GM12801 (cell line): ENCODE measurements around the gene SAXO1.

Source experiments
- TF ChIP-seq, protein P1 (sequence below): IDR thresholded peaks from one replicate; pipeline ENCODE4 v1.5.1; 2011; ENCODE audit warnings: control low read depth; ENCODE audit not compliant: insufficient read length; ENCODE audit errors: extremely low read depth

Gene SAXO1

DNA sequence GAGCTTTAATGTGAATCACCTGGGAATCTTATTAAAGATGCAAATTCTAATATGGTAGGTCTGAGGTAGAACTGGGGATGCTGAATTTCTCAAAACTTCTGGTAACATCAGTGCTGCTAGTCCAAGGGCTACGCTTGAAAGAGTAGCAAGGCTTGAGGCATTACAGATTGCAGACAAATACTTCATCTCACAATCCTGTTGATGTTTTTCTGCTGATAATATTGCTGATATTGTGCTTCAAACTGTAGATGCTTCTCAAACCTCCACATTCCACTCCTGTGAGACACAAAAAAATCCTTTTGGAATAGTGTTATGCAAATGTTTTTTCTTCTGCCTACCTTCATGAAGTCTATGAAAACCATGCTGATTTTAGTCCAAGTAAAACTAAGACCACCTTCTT is 139.5 kb downstream of the SAXO1 start:
- TF ChIP-seq, protein P1, sequence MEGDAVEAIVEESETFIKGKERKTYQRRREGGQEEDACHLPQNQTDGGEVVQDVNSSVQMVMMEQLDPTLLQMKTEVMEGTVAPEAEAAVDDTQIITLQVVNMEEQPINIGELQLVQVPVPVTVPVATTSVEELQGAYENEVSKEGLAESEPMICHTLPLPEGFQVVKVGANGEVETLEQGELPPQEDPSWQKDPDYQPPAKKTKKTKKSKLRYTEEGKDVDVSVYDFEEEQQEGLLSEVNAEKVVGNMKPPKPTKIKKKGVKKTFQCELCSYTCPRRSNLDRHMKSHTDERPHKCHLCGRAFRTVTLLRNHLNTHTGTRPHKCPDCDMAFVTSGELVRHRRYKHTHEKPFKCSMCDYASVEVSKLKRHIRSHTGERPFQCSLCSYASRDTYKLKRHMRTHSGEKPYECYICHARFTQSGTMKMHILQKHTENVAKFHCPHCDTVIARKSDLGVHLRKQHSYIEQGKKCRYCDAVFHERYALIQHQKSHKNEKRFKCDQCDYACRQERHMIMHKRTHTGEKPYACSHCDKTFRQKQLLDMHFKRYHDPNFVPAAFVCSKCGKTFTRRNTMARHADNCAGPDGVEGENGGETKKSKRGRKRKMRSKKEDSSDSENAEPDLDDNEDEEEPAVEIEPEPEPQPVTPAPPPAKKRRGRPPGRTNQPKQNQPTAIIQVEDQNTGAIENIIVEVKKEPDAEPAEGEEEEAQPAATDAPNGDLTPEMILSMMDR: no peak

DNA sequence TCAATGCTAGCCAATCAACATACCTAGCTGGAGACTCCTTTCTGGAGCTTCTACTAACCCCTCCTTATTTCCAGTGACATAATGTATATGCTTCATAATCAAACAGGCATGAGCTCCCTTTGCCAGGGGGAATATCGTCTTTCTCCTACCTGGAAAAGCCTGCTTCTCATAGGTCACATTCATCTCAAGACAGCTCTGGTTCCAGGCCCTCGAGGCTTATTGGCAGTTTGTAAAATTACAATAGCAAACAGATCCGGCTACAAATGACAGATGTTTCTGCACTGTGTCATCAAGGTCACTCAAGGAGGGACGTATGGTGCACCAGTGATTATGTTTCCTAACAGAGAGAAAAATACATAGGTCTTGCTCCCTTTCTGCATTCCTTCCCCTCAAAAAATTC is 140.0 kb downstream of the SAXO1 start:
- TF ChIP-seq, protein P1: no peak

DNA sequence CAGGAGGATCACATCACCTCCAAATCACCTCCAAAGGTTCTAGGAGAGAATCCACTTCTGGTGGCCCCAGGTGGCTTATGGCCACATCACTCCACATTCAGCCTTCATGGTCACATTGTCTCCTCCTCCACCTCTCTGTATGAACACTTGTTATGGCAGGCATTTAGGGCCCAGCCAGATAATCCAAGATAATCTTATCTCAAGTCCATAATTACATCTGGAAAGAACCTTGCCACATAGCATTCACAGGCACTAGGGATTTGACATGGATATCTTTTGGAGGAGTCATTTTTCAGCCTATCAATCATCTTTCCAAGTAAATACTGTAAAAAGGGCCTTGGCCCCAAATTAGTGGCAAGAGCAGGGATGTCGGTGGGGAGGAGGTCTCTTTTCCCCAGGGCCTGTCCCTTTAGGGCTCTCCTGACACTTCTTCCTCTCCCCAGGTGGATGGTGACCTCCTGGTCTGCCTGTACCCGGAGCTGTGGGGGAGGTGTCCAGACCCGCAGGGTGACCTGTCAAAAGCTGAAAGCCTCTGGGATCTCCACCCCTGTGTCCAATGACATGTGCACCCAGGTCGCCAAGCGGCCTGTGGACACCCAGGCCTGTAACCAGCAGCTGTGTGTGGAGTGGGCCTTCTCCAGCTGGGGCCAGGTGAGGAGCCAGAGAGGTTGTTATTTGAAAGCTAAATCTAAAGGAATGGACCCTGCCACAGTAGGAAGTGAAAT is 140.9 kb downstream of the SAXO1 start:
- TF ChIP-seq, protein P1: no peak

DNA sequence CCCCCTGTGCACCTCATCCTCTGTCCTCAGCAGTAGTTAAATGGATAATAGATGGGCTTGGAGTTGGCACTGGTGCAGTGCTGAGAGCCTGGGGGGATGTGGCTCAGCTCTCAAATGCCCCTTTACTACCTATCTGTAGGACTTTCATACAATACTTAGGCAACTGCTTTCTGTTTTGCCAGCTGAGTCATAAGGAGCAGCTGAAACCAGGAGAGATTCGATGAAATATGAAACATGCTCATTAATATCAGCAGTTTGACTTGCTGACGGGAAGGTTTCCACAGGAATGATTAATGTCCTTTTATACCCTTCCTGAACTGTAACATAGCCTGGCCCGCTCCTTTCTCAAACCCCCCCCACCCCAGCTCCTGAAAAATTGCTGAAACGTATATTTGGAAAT is 142.6 kb downstream of the SAXO1 start:
- TF ChIP-seq, protein P1: no peak

DNA sequence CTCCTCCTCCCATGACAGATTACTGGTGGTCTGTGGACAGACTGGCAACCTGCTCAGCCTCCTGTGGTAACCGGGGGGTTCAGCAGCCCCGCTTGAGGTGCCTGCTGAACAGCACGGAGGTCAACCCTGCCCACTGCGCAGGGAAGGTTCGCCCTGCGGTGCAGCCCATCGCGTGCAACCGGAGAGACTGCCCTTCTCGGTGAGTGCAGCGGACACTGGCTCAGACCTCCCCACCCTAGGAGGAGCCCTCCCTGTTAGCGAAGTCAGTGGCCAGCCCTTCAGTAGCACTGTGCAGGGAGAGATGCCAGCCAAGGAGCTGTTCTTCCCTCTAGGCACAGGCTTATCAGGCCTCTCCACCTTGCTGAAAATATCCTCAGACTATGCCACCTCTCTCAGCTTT is 143.5 kb downstream of the SAXO1 start:
- TF ChIP-seq, protein P1: no peak

DNA sequence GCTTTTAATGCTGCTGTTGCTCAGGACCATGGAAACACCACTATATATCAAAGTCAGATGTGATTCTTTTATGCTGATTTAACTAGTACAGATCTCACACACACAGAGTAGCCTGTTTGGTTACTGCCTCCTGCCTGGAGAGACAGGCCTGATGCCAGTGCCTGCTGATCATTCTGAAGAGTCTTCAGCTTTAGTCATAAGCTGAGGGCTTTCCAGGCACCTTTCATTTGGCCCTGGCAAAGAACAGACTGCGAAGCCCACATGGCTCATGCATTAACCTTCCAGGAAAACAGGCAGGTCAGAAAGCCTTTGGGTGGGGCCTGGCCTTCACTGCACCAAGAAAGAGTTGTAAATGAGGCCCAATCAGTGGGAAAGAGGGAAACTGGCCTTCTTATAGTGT is 144.7 kb downstream of the SAXO1 start:
- TF ChIP-seq, protein P1: no peak

DNA sequence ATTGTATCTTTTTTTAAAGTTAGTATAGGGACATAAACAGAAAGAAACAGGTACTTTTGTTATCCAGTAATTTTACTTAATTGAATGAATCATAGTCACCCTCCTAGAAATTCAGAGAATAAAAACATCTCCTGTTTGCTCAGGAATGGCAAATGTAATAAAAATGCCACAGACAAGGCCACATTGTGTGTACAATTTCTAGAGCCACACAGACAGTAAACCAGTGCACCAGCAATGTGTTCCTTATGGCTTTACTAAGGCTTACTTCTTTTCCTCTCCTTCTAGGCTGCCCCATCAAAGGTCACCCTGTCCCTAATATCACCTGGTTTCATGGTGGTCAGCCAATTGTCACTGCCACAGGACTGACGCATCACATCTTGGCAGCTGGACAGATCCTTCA is 145.5 kb downstream of the SAXO1 start:
- TF ChIP-seq, protein P1: no peak

DNA sequence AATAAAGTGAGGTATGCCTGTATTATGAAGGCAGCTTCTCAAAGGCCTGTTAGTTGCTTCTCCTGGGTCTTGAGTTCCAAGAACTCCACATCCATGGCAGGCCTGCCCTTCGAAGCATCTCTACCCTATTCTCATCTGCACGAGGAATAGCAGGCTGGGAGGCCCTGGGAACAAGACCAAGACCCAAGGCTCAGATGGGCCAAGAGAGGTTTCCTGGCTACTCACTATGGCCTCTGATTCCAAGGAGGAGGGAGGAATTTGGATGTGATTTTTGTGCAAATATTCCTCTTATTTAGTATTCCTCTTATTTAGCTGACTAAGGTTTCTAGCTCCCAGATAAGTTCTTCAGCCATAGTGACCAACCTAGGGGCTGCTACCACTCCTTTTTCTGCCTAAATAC is 151.3 kb downstream of the SAXO1 start:
- TF ChIP-seq, protein P1: no peak
